ENCODE results near the gene ABCC8. TPM values are rescaled to one million over a fixed set of nuclear protein-coding genes. Genes with fewer than 3 reads are reported as not detected.

The ABCC8 gene
- total RNA-seq, 1 experiment from 2014 or later: not detected

- no peaks in the 10 kb centered on the region for H3K36me3 ChIP-seq (ENCODE audit: low read depth)
- no peaks in the 10 kb centered on the region for H3K9me3 ChIP-seq (ENCODE audit: insufficient read depth, low read depth)
- H4K20me1 ChIP-seq (ENCODE audit: insufficient read depth): no peaks in the 10 kb centered on the region
- ChIA-PET POLR2A (ENCODE audit: unreplicated experiment) (no interaction called here), CTCF (no interaction called here)
- no peak overlapping the region for H2AFZ ChIP-seq
- no peaks in the 10 kb centered on the region for H3K79me2 ChIP-seq (ENCODE audit: low read depth)
- intact Hi-C loops (cut with micrococcal nuclease; ENCODE audit: unreplicated experiment): no loop called here
- no TSS peak for BruUV-seq (replicated peaks)
- H3K4me2 ChIP-seq: no peak overlapping the region
- peaks cover 95% of the 10 kb centered on the region for H3K27me3 ChIP-seq (ENCODE audit: insufficient read depth, low read depth)
- DNase-seq: no peak
- H3K4me3 ChIP-seq: no peak overlapping the region
- H3K4me1 ChIP-seq (replicated peaks; ENCODE audit: insufficient read depth): no peaks in the 10 kb centered on the region
- TF ChIP-seq EZH2 (IDR thresholded peaks at IDR 0.05; ENCODE audit: low read depth): no peak
- TF ChIP-seq CTCF (conservative IDR thresholded peaks at IDR 0.05): no peak
- H3K27ac ChIP-seq: no peak overlapping the region
- no peaks in the 10 kb centered on the region for H3F3A ChIP-seq (ENCODE audit: insufficient read depth, low read depth)
- H3K9me2 ChIP-seq (ENCODE audit: insufficient read depth): no peaks in the 10 kb centered on the region
Measured at GRCh38 chr11:17460406-17460805, 16.2 kb downstream of the ABCC8 start.

- intact Hi-C loops (cut with micrococcal nuclease; ENCODE audit: unreplicated experiment): no loop called here
- no peaks in the 10 kb centered on the region for H3K36me3 ChIP-seq (ENCODE audit: low read depth)
- no peaks in the 10 kb centered on the region for H4K20me1 ChIP-seq (ENCODE audit: insufficient read depth)
- H3K4me2 ChIP-seq: no peak overlapping the region
- H3F3A ChIP-seq (ENCODE audit: insufficient read depth, low read depth): no peaks in the 10 kb centered on the region
- no peak overlapping the region for H3K27ac ChIP-seq
- H3K4me1 ChIP-seq (replicated peaks; ENCODE audit: insufficient read depth): no peaks in the 10 kb centered on the region
- no peaks in the 10 kb centered on the region for H3K79me2 ChIP-seq (ENCODE audit: low read depth)
- DNase-seq: no peak
- H3K4me3 ChIP-seq: no peak overlapping the region
- H3K27me3 ChIP-seq (ENCODE audit: insufficient read depth, low read depth): peaks cover 97% of the 10 kb centered on the region
- no peaks in the 10 kb centered on the region for H3K9me3 ChIP-seq (ENCODE audit: insufficient read depth, low read depth)
- no TSS peak for BruUV-seq (replicated peaks)
- no peak overlapping the region for H2AFZ ChIP-seq
- ChIA-PET POLR2A (ENCODE audit: unreplicated experiment) (no interaction called here), CTCF (no interaction called here)
- TF ChIP-seq EZH2 (IDR thresholded peaks at IDR 0.05; ENCODE audit: low read depth): no peak
- TF ChIP-seq CTCF (conservative IDR thresholded peaks at IDR 0.05): no peak
- no peaks in the 10 kb centered on the region for H3K9me2 ChIP-seq (ENCODE audit: insufficient read depth)
Measured at GRCh38 chr11:17459236-17459896, 17.3 kb downstream of the ABCC8 start.

- intact Hi-C loops (cut with micrococcal nuclease; ENCODE audit: unreplicated experiment): no loop called here
- TF ChIP-seq EZH2 (IDR thresholded peaks at IDR 0.05; ENCODE audit: low read depth) (no peak), CTCF (conservative IDR thresholded peaks at IDR 0.05) (no peak)
- BruUV-seq (replicated peaks): no TSS peak
Measured at GRCh38 chr11:17458268-17458667, 18.4 kb downstream of the ABCC8 start.

More at GRCh38 chr11:17458268-17458667, 18.4 kb downstream of the ABCC8 start:
- H3K36me3 ChIP-seq (ENCODE audit: low read depth): no peaks in the 10 kb centered on the region
- POLR2A ChIA-PET (ENCODE audit: unreplicated experiment): no interaction called here
- no peaks in the 10 kb centered on the region for H3K4me1 ChIP-seq (replicated peaks; ENCODE audit: insufficient read depth)
- H3K9me3 ChIP-seq (ENCODE audit: insufficient read depth, low read depth): no peaks in the 10 kb centered on the region
- CTCF ChIA-PET: no interaction called here
- H3F3A ChIP-seq (ENCODE audit: insufficient read depth, low read depth): no peaks in the 10 kb centered on the region
- no peak overlapping the region for H2AFZ ChIP-seq
- H3K9me2 ChIP-seq (ENCODE audit: insufficient read depth): no peaks in the 10 kb centered on the region
- H3K27ac ChIP-seq: no peak overlapping the region
- no peaks in the 10 kb centered on the region for H3K79me2 ChIP-seq (ENCODE audit: low read depth)
- no peak overlapping the region for H3K4me3 ChIP-seq
- no peak for DNase-seq
- no peaks in the 10 kb centered on the region for H4K20me1 ChIP-seq (ENCODE audit: insufficient read depth)
- H3K4me2 ChIP-seq: no peak overlapping the region
- H3K27me3 ChIP-seq (ENCODE audit: insufficient read depth, low read depth): peaks cover 97% of the 10 kb centered on the region
